Measurements from ENCODE around the gene FPGT.

GRCh38 chr1:74205266-74205665, 7.2 kb downstream of the FPGT start:
- TF ChIP-seq CTCF (conservative IDR thresholded peaks at IDR 0.05; ENCODE audit: low read depth in 2 of 2) (no peak), EZH2 (IDR thresholded peaks at IDR 0.05; ENCODE audit: low read depth, unreplicated experiment) (no peak), JUNB (IDR thresholded peaks at IDR 0.05; ENCODE audit: unreplicated experiment) (no peak), POLR2AphosphoS5 (IDR thresholded peaks at IDR 0.05; ENCODE audit: low read depth) (no peak), ZNF114 (CRISPR knock-in tag; IDR thresholded peaks at IDR 0.05) (no peak), EZH2phosphoT487 (IDR thresholded peaks at IDR 0.05; ENCODE audit: unreplicated experiment) (no peak), REST (IDR thresholded peaks at IDR 0.05; ENCODE audit: unreplicated experiment) (no peak), CREB1 (CRISPR knock-in tag; IDR thresholded peaks at IDR 0.05; ENCODE audit: low read depth) (no peak), STAT1 (IDR thresholded peaks at IDR 0.05; ENCODE audit: unreplicated experiment) (no peak), ETS1 (IDR thresholded peaks at IDR 0.05) (no peak), ZNF331 (CRISPR knock-in tag; IDR thresholded peaks at IDR 0.05; ENCODE audit: low read depth) (no peak), NANOG (IDR thresholded peaks at IDR 0.05; ENCODE audit: borderline replicate concordance) (no peak), ZNF462 (CRISPR knock-in tag; IDR thresholded peaks at IDR 0.05) (no peak)

Measured in GM23338 (cell line).